NCI-H345 treated with DMSO at 0.1 percent for 48 hours (cell line): ENCODE data around the gene ZNF613.
"Not testable (repeated sequence)": the region's sequence is repeated elsewhere in the genome, so short reads cannot be mapped to it uniquely, and the experiment has no call there.

ENCODE experiments used
- DNase-seq: peaks from one replicate; lab custom pipeline; 2025; ENCODE audit not compliant: unreplicated experiment; lab: John Stamatoyannopoulos, UW

The ZNF613 gene

DNA sequence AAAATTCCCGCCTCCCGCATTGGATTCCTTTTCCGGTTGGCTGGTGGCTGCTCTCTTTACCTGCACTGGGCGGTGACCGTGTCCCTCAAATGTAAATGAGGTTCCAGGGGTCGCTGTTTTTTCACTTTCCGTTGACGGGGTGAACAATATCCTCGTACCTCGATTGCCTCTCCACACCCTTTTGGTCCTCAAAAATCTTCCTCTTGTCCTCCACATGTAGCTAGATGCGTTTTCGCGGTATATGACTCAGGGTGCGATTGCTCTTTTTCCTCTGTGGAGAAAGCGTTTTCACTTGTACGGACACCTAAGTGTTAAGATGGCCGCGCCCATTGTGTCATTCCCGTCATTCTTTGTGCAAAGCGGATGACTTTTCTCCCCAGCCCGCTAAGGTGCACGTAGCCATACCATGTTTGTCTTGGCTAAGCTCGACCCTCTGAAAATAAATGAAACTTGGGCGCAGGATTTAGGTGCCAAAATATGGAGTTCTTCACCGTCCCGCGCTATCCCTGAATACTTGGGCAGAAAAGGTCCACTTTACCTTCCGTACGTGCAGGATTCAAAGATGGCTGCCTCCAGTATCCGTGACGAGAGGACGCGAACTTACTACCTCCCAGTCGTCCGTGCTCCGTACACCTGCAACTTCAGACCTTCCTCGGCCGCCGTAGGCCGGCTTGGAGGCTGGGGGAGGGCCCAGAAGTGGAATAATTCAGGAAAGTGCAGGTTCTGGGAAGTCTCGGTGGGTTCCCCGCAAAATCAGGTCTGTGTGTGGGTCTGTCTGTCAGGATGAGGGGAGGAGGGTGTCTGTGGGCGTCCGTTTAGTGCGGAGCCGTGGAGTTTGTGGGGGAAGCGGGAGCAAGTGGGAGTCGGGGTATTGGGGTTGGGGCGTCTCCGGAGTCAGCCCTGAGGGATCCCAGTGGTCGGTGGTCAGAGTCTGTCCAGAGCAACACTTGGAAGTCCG is at the start of gene ZNF613:
TSS of gene ZNF613 (plus strand) at position 689 of the 958 bp plus-strand sequence. CDS start 8,749 bp downstream, outside the sequence.
- DNase-seq: peak; percentile 83

DNA sequence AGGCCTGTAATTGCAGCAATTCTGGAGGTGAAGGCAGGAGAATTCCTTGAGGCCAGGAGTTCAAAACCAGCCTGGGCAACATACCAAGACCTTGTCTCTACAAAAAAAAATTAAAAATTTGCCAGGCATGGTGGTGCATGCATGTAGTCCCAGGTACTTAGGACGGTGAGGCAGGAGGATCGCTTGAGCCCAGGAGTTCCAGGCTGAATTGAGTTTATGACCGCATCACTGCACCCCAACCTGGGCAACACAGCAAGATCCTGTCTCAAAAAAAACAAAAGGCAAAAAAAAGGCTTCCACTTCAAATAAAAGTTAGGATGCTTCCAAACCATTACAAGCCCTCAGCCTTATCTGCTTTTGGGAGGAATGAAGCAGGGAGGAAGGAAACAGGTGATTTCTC is 44.8 kb upstream of the ZNF613 start:
- DNase-seq: no peak

DNA sequence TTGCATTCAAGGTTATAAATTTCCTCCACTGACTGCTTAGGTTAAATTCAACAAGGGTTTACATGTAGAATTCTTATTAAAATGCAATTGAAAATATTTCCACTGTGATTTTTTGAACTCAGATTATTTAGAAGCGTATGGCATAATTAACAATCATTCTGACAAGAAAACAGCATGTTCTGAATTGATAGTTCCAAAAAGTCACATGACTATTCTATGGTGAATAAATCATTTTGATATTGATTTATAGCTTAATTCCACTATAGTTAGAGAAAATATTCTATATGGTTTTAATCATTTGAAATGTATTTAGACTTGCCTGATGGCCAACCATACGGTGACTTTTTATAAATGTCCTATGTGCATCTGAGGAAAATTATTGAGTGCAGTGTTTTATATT is 42.6 kb upstream of the ZNF613 start:
- no peak for DNase-seq

DNA sequence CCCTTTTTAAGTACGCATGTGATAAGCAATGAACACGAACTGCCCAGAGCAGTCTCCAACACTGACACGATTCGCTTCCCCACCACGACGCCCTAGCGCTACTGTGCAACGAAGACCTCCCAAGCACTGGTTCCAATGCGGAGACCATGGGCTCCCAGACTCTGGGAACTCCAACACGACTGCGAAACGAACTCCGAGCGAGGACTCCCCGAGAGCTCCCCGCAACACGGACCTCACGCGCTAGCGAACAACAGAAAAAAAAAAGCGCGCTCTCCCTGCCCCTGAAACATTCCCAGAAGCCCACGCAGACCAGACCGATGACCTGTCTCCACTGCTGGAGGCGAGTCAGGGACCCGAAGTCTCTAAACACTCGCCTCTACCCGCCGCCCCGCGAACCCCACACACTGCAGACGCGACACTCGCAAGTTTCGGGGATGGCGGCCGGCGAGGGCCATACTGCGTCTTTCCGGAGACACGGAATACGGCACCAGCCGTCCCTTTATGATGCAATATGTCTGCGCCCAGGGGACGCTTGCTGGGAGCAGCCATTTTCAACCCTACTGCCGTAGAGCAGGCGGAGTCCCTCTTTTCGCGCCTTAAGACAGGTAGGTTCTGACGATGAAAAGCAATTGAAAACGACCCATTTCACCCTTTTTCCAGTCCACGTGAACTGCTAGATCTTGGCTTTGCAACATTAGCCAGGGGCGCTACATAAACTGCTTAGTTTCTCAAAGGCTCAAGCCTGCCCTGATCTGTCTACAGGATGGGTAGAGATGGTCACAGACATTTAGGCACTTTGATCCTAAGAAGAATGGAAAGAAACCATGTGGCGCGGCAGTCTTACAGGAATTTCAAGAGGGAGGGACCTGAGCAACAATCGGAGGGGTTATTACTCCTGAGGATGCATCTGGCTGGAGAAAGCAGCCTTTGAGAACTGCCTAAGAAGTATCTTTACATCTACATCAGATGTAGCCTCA is 39.5 kb upstream of the ZNF613 start, which contains the start of gene ZNF577:
TSS of gene ZNF577 (minus strand) at position 430 of the 977 bp plus-strand sequence. CDS start 7,569 bp downstream, outside the sequence.
- DNase-seq: no peak

DNA sequence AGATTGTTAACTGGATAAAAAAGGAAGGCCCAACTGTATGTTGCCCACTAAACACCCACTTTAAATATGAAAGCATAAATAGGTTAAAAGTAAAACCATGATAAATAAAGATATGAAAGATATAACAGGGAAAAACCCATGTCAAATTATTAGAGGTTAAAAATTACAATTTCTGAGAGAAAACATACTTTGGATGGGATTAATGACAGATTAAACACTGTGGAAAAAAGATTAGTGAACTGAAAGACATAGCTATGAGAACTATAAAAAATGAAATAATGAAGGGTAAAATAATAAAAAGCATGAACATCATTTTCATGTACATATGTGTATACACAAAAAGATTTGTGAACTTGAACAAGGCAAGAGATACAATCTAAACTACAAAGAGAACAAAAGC is 37.3 kb upstream of the ZNF613 start:
- DNase-seq: no peak

DNA sequence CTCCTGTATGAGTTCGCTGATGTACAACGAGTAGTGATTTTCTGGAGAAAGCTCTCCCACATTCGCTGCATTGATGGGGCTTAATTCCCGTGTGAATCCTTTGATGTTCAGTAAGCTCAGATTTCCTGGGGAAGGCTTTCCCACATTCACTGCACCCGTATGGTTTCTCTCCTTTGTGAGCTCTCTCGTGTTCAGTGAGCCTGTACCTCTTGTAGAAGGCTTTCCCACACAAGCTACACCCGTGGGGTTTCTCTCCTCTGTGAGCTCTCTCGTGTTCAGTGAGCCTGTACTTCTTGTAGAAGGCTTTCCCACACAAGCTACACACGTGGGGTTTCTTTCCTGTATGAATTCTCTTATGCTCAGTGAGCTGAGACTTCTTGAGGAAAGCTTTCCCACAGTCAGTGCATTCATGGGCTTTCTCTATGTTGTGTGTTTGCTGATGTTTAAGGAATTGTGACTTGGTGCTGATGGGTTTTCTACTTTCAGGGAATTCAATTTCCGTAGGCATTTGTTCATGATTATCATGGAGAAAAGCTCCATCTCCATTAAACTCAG is 36.0 kb upstream of the ZNF613 start:
- no peak for DNase-seq

DNA sequence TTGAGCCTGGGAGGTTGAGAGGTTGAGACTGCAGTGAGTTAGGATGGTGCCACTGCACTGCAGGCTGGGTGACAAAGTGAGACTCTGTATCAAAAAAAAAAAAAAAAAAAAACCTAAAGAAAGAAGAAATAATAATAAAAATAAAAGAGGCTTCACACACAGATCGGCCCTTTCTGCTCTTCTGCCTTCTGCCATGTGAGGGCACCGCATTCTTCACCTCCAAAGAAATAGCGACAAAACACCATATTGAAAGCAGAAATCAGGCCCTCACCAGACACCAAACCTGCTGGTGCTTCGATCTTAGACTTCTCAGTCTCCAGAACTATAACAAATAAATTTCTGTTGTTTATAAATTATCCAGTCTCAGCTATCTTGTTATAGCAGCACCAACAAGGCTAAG is 25.4 kb upstream of the ZNF613 start:
- DNase-seq: no peak

DNA sequence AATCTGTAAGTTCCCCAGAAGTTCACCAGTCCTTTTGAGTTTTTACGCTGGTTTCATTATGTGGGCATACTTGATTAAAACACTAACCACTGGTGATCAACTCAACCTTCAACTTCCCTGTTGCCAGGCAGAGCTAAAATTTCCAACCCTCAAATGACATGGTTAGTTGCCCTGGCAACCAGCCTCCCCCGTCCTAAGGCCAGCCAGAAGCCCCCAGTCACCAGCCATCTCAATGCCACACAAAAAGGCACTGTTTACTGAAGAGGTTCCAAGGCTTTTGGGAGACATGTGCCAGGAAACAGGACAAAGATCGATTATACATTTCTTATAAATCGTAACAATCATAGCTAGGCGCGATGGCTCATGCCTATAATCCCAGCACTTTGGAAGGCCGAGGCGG is 24.1 kb upstream of the ZNF613 start:
- DNase-seq: no peak

DNA sequence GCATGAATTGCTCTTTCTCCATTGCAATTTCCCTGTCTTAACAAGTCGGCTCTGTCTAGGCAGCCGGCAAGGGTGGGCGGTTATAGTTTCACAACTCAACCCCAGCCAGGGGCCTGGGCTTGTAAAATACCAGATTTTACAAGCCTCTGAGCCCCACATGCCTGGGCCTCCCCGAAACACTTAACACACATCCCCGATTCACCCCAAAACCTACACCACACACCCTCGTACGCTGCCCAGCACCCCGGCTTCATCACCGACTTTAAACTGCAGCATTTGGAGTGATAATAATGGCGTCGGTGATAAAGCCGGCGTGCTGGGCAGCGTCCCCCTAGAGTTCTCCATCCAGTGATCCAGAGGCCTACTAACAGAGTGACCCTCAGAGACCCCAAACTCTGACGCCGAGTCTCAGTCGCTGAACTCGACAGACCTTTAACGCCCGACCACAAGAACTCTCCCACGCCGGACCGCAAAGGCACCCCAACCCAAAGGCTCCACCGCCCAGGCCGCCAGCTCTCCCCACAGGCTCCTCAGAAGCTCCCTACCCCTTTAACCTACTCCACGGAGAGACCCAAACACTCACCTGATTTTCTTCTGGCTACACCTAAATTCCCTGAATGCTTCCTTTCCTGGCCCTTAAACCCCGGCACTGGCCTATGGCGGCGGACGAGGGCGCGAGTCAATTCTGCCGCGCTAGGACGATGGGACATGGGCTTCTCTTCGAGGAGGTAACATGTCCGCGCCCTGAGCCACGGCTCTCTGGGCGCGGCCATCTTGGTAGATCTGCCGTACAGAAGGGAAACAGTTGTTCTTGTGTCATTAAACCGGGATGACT is 22.7 kb upstream of the ZNF613 start, which contains the start of gene ZNF649:
TSS of gene ZNF649 (minus strand) at position 687 of the 835 bp plus-strand sequence. CDS start 4,910 bp downstream, outside the sequence.
- DNase-seq: no peak

DNA sequence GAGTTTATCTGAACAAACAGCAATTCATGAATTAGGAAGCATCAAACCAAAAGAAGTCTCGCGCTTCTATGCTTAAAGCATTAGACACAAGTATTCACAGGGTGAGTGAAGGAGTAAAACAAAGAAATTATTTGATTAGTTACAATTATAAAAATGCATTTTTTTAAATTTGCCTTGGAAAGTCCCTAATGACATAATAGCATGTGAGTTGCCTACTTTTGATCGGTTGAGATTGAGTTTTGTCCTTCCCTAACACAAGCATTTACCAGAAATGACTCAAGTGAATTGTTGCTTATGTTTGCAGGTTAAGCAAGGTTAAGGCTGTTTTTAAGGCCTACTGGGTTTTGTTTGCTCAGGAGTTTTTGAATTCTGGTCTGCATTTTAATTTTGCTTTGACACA is 22.1 kb upstream of the ZNF613 start:
- DNase-seq: no peak

DNA sequence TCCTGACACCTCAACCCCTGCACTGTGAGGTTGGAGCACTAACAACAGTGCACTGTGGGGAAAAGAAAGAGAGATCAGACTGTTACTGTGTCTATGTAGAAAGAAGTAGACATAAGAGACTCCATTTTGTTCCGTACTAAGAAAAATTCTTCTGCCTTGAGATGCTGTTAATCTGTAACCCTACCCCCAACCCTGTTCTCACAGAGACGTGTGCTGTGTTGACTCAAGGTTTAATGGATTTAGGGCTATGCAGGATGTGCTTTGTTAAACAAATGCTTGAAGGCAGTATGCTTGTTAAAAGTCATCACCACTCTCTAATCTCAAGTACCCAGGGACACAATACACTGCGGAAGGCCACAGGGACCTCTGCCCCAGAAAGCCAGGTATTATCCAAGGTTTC is 21.6 kb upstream of the ZNF613 start:
- not testable (repeated sequence) for DNase-seq

DNA sequence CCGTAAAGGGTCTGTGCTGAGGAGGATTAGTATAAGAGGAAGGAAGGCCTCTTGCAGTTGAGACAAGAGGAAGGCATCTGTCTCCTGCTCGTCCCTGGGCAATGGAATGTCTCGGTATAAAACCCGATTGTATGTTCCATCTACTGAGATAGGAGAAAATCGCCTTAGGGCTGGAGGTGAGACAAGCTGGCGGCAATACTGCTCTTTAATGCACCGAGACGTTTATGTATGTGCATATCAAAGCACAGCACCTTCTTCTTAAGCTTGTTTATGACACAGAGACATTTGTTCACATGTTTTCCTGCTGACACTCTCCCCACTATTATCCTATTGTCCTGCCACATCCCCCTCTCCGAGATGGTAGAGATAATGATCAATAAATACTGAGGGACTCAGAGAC is 21.2 kb upstream of the ZNF613 start:
- not testable (repeated sequence) for DNase-seq

DNA sequence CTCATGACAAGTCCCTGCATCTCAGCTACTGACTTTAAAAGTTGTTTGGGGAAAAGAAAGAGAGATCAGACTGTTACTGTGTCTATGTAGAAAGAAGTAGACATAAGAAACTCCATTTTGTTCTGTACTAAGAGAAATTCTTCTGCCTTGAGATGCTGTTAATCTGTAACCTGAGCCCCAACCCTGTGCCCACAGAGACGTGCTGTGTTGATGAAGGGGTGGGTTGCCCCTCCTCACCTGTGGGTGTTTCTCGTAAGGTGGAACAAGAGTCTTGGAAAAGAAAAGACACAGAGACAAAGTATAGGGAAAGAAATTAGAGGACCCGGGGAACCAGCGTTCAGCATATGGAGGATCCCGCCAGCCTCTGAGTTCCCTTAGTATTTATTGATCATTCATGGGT is 19.3 kb upstream of the ZNF613 start:
- not testable (repeated sequence) for DNase-seq

DNA sequence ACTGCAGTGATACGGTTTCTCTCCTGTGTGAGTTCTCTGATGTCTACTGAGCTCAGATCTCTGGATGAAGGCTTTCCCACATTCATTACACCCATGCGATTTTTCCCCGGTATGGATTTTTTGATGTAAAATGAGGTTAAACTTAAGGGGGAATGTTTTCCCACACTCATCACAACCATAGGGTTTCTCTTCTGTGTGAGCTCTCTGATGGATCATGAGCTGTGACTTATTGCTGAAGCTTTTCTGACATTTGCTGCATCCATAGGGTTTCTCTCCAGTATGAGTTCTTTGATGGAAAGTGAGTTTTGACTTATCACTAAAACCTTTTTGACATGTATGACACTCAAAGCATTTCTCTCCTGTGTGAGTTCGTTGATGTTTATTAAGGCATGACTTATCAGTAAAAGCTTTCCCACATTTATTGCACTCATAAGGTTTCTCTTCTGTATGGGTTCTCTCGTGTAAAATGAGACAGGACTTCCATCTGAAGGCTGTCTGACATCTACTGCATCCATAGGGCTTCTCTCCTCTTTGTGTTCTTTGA is 11.9 kb upstream of the ZNF613 start:
- no peak for DNase-seq

DNA sequence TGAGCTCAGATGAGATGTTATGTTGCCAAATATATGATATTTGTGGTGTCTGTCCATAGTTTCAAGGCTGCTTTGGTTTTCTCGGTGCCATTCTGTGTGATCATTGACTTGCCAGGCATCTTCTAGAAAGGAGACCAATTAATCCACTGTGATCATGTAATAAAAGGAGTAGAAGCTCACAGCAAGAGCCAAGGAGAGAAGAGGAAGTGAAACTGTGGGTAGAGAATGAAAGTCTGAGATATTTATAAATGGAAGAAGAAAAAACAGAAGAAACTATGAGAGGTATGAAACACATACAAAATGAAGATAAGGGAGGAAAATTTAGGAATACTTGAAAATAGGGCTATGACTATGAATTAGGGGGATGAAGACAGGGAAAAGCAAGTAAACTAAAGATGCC is 11.1 kb upstream of the ZNF613 start:
- DNase-seq: no peak

DNA sequence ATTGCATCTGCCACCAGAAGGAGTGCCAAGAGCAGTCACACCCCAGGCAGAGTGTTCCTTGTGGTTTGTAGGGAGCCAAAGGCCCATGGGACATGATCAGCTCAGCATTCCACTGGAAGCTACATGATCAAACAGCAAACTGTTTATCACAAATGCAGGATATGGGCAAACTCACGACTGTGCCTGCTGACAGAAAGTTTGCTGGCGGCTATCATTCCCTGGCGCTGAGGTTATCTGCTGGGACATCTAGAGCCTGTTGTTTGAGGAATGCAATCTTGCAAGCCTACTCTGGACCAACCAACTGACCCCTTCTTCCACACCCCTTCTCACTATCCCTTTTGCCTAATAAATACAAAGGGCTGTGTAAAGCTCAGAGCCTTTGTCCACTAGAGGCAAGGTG is 7.7 kb upstream of the ZNF613 start:
- DNase-seq: no peak

DNA sequence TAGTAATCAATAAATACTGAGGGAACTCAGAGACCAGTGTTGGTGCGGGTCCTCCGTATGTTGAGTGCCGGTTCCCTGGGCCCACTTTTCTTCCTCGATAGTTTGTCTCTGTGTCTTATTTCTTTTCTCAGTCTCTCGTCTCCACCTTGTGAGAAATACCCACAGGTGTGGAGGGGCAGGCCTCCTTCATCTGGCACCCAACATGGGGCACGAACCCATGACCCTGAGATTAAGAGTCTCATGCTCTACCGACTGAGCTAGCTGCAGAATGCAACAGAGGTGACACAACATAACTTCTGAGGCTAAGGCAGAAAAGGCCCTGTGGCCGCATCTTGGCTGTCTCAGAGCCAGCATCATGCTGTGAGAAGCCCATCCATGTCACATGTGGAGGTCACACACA is 5.3 kb upstream of the ZNF613 start:
- DNase-seq: no peak

DNA sequence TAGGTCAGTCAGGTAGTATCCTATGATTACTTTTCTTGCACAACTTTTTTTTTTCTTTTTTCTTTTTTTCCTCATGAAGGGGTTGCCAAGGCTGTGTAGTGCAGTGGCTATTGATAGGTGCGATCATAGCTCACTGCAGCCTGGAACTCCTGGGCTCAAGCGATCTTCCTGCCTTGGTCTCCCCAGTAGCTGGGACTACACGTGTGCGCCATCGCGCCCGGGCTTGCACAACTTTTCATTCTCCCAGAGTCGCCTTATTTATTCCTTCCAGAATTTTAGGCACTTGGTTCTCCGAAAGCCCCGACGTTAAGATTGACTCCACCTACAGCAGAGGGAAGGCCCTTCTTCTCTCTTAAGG is 867 bp upstream of the ZNF613 start:
- no peak for DNase-seq

DNA sequence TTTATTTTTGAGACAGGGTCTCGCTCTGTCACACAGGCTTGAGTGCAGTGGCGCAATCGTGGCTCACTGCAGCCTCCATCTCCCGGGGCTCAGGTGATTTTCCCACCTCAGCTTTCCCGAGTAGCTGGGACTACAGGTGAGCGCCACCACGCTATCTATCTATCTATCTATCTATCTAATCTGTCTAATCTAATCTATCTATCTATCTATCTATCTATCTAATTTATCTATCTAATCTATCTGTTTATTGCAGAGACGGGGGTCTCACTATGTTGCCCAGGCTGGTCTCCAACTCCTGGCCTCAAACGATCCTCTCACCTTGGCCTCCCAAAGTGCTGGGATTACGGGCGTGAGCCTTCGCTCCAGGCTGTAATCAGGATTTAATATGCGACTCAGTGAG is 587 bp downstream of the ZNF613 start:
- no peak for DNase-seq

DNA sequence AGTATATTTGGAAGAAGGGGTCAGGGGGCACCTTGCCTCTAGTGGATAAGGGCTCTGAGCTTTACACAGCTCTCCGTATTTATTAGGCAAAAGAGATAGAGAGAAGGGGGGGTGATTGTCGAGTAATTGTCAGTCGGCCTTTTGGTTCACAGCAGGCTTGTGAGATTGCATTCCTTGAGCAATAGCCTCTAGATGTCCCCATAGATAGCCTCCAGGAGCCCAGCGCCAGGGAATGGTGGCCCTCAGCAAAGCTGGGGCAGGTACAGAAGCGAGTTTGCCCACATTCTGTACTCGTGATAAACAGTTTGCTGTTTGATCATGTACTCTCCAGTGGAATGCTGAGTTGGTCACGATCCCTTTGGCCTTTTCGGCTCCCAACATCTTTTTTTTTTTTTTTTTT is 4.6 kb downstream of the ZNF613 start:
- no peak for DNase-seq
